HTERT RPE-1 (cell line): ENCODE measurements around the gene VAV2.

Source experiments
- in situ Hi-C: fragments of 300-500 bp; cut with MboI; formaldehyde crosslinking; loops from 4 replicates; pipeline ENCODE4 v1.14.3; 2020; ENCODE audit warnings: low sequenced_read_pairs

The VAV2 gene

GRCh38 chr9:133805876-133806622 is 186.1 kb downstream of the VAV2 start:
- in situ Hi-C loops: no loop called here

GRCh38 chr9:133804199-133804598 is 187.9 kb downstream of the VAV2 start:
- in situ Hi-C loops: no loop called here

DNA sequence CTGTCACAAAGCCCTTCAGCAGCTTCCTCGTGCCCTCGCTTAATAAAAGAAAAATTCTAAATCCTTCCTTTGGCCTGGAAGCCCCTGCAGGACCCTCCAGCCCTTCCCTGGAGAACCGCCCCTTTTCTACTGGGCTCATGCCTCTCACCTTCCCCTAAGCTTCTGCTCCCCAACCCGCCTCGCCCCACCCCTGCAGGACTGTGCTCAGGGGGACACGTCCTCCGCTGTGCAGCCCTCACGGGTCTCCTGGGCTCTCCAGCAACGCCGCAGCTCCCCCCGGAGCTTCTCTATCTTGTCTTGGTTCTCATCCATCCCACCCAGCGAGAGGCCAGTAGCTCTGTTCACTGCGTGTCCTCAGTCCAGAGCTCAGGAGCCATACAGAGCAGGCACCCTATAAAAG is 188.4 kb downstream of the VAV2 start:
- in situ Hi-C loops: no loop called here

DNA sequence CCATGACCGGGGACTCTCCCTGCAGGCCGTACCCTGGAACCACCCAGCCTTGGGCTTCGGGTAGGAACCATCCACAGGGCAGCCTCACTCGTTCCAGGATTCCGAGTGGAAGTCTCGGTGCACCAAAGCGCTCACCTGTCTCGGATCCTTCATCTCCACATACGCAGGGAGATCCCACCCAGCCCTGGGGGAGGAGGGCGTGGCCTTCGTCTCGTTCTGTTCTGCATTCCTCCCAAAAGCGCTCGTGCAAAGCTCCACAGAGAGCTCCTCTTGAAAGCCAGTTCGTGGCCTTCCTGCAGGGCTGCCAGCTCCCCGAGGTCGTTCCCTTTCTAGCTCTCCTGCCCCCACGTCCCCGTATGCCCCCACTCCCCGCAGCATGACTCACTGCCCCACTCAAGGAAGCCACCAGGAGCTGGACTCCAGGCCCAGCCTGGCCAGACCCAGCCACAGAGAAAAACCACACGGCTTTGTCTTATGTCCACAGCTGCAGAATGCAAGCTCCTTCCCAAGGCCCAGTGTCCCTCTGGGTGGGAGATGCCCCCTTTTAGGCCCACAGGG is 189.0 kb downstream of the VAV2 start:
- in situ Hi-C loops: no loop called here

GRCh38 chr9:133801739-133802138 is 190.4 kb downstream of the VAV2 start:
- in situ Hi-C loops: no loop called here

- in situ Hi-C loops: no loop called here
Observed at GRCh38 chr9:133800266-133800665, 191.9 kb downstream of the VAV2 start.

DNA sequence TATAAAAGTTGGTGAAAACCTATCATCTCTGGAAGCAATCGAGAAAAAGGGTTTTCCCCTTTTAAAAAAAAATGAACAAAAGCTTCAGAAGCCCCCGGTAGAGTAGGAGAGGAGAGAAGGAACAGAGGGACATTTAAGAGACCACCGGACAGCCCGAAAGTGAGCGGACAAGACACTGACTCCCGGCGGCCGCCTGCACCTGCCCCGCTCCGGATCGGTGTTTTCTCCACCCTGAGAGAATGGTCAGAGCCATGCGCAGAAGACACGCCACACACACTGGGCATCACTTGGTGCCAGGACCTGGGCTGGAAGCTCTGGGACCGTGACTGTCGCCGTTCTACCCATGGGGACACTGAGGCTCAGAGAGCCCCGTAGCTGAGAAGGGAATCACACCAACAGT is 192.4 kb downstream of the VAV2 start:
- in situ Hi-C loops: no loop called here

GRCh38 chr9:133799106-133799505 is 193.0 kb downstream of the VAV2 start:
- in situ Hi-C loops: no loop called here

DNA sequence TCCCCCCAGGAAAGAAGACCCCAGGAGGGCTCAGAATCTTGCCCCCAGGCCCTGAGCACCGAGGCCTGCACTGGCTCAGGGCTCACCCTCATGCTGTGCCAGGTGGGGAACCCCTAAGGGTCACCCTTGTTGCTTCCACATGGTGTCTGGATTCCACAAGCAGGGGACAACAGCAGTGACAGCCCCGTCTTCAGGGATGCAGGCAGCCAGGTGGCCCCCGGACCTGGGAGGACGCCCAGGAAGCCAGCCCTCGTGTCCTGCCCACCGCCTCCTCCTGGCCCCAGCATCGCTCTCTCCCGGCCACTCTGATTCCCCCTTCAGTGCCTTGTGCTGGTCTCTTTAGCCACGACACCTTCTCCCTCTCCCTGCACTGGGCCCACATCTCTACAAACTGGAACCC is 194.0 kb downstream of the VAV2 start:
- in situ Hi-C loops: no loop called here

DNA sequence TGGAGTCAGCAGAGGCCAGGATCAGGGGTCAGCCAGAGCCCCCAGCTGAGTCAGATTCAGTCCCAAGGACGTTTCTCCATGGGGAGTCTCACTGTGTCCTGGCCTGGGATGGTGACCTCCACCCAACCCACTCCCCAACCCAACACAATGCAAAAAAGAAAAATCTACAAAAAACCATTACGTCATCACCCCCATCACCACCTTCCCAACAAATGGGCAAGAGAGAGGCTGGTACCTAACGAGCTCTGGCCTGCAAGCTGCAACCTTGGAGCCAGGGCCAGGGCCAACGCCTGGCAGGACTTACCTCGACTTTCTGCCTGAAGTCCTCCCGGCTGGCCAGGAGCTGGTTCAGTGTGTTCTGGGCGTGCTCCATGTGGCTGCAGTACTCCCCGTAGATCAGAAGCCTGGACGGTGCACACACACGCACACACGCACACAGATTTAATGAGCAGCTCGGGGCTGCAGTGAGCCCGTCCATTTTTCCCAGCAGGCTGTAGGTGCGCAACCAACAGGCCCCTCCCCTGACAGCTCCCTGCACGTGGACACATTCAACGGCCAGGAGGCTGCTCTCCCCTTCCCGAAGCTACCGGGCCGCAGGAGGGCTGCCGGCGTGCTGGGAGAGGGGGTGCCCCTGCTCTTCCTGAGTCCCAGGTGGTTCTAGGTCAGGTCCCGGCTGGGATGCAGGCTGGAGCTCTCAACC is 194.6 kb downstream of the VAV2 start:
- in situ Hi-C loops: no loop called here

- in situ Hi-C loops: no loop called here
Observed at GRCh38 chr9:133796562-133796961, 195.6 kb downstream of the VAV2 start.

- in situ Hi-C loops: no loop called here
Observed at GRCh38 chr9:133795049-133795448, 197.1 kb downstream of the VAV2 start.

DNA sequence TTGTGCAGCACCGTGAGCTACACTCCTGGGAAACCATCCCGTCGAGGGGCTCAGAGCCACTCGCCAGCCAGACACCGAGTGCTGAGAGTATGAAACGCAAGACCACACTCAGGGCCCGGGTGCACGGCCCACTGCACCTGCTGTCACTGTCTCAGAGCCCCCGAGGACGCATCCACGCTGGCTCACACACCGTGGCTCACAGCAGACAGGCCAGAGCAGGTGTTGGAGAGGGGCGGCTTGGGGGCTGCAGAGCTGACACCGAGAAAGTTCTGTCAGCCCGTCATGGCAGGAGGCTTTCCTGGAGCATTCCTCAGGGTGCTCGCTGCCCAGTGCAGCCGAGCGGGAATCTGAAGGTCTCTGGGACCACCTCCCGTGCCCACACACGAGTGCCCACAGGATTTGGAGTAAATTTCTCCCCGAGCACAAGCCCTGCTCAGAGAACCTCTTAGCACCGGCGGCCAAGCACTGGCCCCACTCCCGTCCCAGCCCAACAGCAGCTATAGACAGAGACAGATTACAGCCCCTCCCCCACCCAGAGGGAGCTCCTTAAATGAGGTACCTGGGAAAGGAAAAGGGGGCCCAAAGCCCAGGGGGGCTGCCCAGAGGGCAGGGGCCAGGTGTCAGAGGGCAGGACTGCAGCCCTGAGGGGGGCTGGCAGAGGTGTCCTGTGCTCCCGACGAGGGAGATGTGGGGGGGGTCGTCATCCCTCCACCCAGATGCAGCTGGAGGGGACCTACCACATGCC is 197.9 kb downstream of the VAV2 start:
- in situ Hi-C loops: no loop called here

DNA sequence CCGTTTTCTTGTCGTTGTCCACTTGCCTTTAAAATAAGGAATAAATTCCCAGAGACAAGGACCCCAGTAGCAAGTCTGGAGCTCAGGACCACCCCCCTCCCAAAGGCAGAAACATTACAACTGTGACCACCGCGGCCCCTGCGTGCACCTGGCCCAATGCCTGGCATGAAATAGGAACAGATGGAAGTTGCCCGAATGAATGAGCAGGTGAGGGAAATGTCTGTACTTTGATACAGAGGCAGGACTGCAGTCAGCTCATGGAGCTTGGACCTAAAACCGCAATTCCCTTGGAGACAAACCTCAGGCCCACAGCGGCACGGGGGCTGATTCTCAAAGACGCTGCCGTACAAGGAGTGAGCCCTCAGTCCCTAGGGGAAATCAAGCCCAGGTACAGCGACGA is 198.7 kb downstream of the VAV2 start:
- in situ Hi-C loops: no loop called here

DNA sequence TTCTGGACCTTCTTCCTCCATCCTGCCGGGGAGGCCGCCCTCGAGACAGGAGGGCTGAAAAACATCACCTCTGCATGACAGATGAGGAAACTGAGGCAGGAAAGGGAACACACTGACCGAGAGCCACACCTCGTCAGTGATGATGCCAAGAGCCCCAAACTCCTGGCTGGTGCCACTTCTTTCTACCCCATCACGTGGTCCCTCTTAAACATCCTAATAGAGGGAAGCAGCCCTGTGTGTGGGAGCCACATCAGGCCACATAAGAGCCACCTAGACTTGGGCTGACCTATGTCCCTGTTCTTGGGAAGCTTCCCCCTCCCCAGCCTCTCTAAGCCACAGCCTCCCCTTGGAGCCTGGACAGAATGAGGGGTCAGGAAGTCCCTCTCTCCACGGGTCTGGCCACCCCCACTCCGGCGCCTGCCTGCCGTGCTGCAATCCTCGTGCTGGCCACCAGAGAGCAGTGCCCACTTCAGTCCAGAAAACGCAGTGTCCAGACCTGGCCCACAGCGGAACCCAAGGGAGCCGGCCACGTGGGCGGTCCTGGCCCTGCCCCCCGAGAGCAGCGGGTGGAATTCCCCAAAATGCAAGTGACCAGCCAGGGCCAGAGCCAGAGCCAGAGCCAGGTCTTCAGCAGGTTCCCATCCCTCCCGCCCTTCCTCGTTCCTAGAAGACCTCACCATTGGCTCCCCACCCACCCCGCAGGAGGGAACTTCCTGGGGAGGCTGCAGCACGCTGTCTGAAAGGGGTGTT is 199.2 kb downstream of the VAV2 start:
- in situ Hi-C loops: no loop called here

GRCh38 chr9:133791735-133792649 is 200.1 kb downstream of the VAV2 start:
- in situ Hi-C loops: no loop called here

DNA sequence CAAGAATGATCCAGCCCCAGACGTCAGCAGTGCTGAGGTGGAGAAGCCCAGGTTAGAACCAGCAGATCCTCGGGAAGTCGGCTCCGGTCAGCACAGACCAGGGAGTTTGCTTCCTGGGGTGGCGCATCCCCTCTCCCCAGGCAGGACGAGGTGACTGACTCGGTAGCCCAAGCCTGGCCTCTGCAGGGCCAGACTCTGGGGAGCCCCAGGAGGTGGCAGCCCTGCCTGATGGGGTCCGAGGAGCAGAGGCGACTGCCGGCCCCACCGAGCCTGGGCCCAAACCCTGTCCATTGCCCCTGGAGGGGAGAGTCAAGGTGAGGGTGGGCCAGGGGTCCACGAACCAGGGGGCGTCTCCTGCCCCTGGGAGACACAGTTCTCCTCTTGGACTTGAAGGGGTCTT is 201.1 kb downstream of the VAV2 start:
- in situ Hi-C loops: no loop called here

GRCh38 chr9:133789778-133790177 is 202.3 kb downstream of the VAV2 start:
- in situ Hi-C loops: no loop called here

DNA sequence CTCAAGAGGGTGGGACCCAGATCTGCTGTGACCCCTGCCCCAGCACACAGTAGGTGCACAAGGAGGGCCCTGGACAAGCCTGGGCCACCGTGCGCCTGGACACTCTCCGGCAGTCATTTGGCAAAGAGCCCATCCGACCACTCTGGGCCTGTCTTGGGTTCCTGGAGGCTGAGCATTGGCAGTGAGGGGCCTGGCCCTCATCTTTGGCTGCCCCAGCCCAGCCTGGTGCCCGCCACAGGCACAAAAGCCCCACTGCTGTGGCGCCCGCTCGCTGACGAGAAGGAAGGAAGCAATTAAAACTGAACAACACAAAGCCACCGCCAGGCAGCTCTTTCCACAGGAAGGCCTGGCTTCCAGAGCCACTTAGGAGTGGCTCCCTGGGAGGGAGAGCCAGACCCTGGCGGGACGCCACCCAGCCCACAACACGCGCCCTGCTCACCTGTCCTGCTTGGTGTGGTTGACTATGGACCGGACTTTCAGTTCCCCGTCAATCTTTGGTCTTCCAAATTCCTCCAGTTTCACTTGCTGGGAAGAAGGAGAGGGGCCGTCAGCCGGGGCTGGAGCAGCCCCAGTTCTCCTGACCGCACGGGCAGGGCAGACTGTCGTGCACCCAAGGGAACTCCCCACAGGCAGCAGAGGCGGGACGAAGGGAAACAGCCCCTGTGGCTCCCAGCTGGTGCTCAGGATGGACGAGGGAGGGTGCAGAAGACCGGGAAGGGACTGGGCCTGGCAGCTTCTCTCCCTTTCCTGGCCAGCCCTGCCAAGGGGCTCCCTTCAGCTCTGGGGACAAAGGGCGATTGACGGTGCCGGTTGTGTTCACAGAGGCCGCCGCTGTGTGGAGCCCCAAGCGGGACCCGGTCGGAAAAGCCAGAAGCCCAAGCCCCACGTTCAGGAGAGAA is 203.1 kb downstream of the VAV2 start:
- in situ Hi-C loops: no loop called here
